Tibial artery (tissue), 4 donors: ENCODE data around the gene CDK13.
A peak's percentile ranks its signal among the peaks of the same experiment; 100 is the strongest.

Experiments used
- DNase-seq, 2 donors: peaks; one replicate each; pipeline ENCODE4 v3.0.0-alpha.2; 2019
- H3K27ac ChIP-seq, 2 donors: fragments of 200-600 bp; sonication (generic) in 1 of 2; 1 replicate in 1 of 2; 2 replicates in 1 of 2; pipeline ENCODE4 v1.5.1; 2018 to 2019; ENCODE audit warnings: mild to moderate bottlenecking in 1 of 2
- H3K27me3 ChIP-seq, 2 donors: fragments of 200-600 bp; sonication (generic) in 1 of 2; one replicate each; pipeline versions ENCODE4 v1.5.1 to v1.6.0; 2016 to 2019
- H3K36me3 ChIP-seq, 3 donors: fragments of 200-600 bp; sonication (generic) in 2 of 3; one replicate each; pipeline ENCODE4 v1.5.1; 2016 to 2019; ENCODE audit warnings: mild to moderate bottlenecking in 2 of 3
- H3K4me1 ChIP-seq, 4 donors: fragments of 200-600 bp; sonication (generic) in 2 of 4; 1 replicate in 3 of 4; 2 replicates in 1 of 4; pipeline ENCODE4 v1.5.1; 2016 to 2019
- H3K4me3 ChIP-seq, 2 donors: fragments of 200-600 bp; sonication (generic) in 1 of 2; 1 replicate in 1 of 2; 2 replicates in 1 of 2; pipeline ENCODE4 v1.5.1; 2018 to 2019; ENCODE audit warnings: mild to moderate bottlenecking in 2 of 2
- H3K9me3 ChIP-seq, 3 donors: fragments of 200-600 bp; sonication (generic) in 1 of 3; one replicate each; pipeline ENCODE4 v1.5.1; 2016 to 2019
- intact Hi-C: fragments of 100-400 bp; cut with DNase I; formaldehyde crosslinking; loops from one replicate; pipeline ENCODE4 v1.15.0; 2023; ENCODE audit warnings: low total_unique reads
- TF ChIP-seq, protein P1 (sequence below), 2 experiments: fragments of 200-600 bp in 1 of 2; fragments of 450-650 bp in 1 of 2; IDR thresholded peaks; one replicate each; pipeline ENCODE4 v1.5.1; 2017 to 2019; ENCODE audit warnings: antibody characterized with exemption in 2 of 2, mild to moderate bottlenecking in 1 of 2, moderate library complexity in 1 of 2

The CDK13 gene

DNA sequence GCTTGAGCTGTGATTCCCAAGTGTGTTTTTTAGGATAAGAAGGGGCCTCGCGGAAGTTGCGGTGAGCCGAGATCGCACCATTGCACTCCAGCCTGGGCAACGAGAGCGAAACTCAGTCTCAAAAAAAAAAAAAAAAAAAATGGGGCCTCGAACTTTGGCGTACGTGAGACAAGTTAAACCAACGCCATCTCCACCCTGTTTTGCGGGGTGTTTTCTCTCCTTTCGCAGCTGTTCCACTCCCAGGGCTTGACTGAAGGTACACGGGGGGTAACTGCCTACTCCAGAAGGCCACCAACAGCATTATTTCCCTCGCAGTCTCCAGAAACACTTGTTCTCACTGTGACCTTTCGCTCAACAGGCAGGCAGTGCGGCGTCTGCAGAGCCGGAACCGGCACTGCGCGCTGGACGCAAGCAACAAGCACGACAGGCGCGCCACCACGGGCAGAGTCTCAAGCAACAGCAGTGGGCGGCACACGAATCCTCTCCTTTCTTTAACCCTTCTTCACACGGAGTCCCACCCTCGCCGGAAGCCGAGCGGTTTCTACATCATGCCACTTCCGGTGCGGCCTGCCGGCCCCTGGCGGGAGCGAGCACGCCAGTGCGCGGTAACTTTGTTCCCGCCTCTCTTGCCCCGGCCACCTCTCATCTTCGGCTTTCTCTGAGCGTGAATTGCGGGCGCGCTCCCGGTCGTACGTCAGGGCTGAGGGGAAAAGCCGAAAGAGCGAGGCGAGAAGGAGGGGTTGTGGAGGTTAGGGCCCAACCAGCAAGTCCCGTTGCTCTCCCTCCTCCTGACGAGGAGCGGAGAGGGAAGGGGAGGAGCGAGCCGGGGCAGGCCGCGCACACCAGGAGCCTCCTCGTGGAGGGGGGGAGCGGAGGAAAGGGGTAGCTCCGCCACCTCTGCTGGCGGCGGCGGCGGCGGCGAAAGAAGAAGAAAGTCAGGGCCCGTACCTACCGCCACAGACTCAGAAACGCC lies 814 bp upstream of the CDK13 start:
- Histone ChIP-seq H3K9me3 (no peaks in the 10 kb centered on the region), H3K27ac (peak overlapping the region; percentile 98 to 100), H3K36me3 (no peaks in the 10 kb centered on the region), H3K4me3 (peak overlapping the region; percentile 86 to 98), H3K27me3 (no peaks in the 10 kb centered on the region), H3K4me1 (peaks cover 0 to 27% (median 15%) of the 10 kb centered on the region in 4 donors)
- peak; percentile 98 to 100 for DNase-seq
- intact Hi-C loops, result no loop called here
- TF ChIP-seq, protein P1, sequence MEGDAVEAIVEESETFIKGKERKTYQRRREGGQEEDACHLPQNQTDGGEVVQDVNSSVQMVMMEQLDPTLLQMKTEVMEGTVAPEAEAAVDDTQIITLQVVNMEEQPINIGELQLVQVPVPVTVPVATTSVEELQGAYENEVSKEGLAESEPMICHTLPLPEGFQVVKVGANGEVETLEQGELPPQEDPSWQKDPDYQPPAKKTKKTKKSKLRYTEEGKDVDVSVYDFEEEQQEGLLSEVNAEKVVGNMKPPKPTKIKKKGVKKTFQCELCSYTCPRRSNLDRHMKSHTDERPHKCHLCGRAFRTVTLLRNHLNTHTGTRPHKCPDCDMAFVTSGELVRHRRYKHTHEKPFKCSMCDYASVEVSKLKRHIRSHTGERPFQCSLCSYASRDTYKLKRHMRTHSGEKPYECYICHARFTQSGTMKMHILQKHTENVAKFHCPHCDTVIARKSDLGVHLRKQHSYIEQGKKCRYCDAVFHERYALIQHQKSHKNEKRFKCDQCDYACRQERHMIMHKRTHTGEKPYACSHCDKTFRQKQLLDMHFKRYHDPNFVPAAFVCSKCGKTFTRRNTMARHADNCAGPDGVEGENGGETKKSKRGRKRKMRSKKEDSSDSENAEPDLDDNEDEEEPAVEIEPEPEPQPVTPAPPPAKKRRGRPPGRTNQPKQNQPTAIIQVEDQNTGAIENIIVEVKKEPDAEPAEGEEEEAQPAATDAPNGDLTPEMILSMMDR (IDR thresholded peaks at IDR 0.05), result no peak

DNA sequence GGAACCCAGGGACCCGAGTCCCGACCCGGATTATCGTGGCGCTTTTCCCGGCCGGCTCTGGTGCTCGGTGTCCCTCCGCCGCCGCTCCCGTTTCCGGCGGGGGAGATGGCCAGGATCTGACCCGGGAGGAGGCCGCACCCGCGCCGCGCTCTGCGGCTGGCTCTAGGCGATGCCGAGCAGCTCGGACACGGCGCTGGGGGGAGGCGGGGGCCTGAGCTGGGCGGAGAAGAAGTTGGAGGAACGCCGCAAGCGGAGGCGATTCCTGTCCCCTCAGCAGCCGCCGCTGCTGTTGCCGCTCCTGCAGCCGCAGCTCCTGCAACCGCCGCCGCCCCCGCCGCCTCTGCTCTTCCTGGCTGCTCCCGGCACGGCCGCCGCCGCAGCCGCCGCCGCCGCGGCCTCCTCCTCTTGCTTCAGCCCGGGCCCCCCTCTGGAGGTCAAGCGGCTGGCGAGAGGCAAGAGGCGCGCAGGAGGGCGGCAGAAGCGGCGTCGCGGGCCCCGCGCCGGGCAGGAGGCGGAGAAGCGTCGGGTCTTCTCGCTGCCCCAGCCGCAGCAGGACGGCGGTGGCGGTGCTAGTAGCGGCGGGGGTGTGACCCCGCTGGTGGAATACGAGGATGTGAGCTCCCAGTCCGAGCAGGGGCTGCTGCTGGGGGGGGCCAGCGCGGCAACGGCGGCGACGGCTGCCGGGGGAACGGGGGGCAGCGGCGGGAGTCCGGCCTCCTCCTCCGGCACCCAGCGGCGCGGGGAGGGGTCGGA lies 593 bp downstream of the CDK13 start:
- H3K27me3 ChIP-seq, result no peaks in the 10 kb centered on the region

DNA sequence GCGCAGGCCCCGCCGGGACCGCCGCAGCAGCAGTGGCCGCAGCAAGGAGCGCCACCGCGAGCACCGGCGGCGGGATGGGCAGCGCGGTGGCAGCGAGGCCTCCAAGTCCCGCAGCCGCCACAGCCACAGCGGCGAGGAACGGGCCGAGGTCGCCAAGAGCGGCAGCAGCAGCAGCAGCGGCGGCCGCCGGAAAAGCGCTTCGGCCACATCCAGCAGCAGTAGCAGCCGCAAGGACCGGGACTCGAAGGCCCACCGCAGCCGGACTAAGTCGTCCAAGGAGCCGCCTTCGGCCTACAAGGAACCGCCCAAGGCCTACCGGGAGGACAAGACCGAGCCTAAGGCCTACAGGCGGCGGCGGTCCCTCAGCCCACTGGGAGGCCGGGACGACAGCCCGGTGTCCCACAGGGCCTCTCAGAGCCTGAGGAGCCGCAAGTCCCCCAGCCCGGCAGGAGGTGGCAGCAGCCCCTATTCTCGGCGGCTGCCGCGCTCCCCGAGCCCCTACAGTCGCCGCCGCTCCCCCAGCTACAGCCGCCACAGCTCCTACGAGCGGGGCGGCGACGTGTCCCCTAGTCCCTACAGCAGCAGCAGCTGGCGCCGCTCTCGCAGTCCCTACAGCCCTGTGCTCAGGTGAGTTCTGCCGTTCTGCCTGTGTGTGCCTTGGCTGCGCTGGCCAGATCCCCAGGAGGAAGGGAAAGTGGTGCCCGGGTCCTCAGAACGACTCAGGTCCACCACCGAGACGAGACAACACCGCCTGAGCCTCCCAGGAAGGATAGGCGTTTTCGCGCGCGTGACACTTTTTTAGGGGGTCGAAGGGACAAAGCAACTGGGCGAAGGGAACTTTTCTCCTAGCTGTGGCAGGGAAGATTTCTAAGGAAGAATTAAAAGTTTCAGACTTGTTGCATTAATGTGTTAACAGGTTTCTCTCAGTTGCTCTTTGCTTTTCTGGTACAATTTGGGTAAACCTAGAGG lies 1.5 kb downstream of the CDK13 start:
- intact Hi-C loops, result loop anchor here (10.0 kb wide), 1 partner anchor 183 kb away; the partner anchor contains the start of genes MPLKIP and SUGCT
- H3K4me1 ChIP-seq, result peaks cover 0 to 49% (median 31%) of the 10 kb centered on the region in 4 donors
- peak overlapping the region; percentile 86 to 98 for H3K4me3 ChIP-seq
- H3K36me3 ChIP-seq, result no peaks in the 10 kb centered on the region
- TF ChIP-seq, protein P1 (IDR thresholded peaks at IDR 0.05), result peak; percentile 25 to 51
- peak overlapping the region; percentile 98 to 100 for H3K27ac ChIP-seq
- H3K27me3 ChIP-seq, result no peaks in the 10 kb centered on the region
- peak; percentile 34 to 80 for DNase-seq
- H3K9me3 ChIP-seq, result no peaks in the 10 kb centered on the region

More for the DNA sequence above, 593 bp downstream of the CDK13 start:
- no peaks in the 10 kb centered on the region for H3K9me3 ChIP-seq
- peaks cover 0 to 41% (median 25%) of the 10 kb centered on the region in 4 donors for H3K4me1 ChIP-seq
- no peaks in the 10 kb centered on the region for H3K36me3 ChIP-seq
- intact Hi-C loops, result loop anchor here (10.0 kb wide), 1 partner anchor 184 kb away; the partner anchor contains the start of genes MPLKIP and SUGCT
- TF ChIP-seq, protein P1 (IDR thresholded peaks at IDR 0.05), result no peak
- peak overlapping the region; percentile 98 to 100 for H3K27ac ChIP-seq
- DNase-seq, result peak; percentile 29 to 73
- H3K4me3 ChIP-seq, result peak overlapping the region; percentile 86 to 98

DNA sequence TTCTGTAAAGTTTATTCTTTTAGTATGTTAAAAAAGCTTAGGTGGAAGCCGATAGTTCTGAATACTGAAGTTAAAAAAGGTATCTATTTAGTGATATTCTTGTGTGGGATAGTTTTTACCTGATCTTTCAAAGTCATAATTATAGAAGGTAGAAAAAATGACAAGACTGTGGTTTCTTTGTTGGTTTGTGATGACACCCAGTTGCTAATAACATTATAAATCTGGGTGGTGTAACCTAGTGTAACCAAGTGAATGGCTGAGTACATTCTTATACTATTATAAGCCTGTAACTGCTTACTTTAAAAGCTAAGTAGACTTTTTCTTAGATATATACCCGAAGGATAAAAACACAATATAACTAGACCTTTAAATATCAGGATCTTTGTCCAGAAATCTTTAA lies 2.3 kb downstream of the CDK13 start:
- Histone ChIP-seq H3K27ac (peak overlapping the region; percentile 98 to 100), H3K4me1 (peaks cover 0 to 58% (median 34%) of the 10 kb centered on the region in 4 donors), H3K36me3 (no peaks in the 10 kb centered on the region), H3K4me3 (peak overlapping the region; percentile 86 to 98), H3K9me3 (no peaks in the 10 kb centered on the region), H3K27me3 (no peaks in the 10 kb centered on the region)
- DNase-seq, result no peak
- intact Hi-C loops, result loop anchor here (10.0 kb wide), 1 partner anchor 182 kb away; the partner anchor contains the start of genes MPLKIP and SUGCT
- TF ChIP-seq, protein P1 (IDR thresholded peaks at IDR 0.05), result no peak
